Activated CD4-positive, CD25-positive, alpha-beta regulatory T cell (primary cell): ENCODE results near the gene MSH2.
"Not testable (repeated sequence)": the region's sequence is repeated elsewhere in the genome, so short reads cannot be mapped to it uniquely, and the experiment has no call there.

Experiments used
- DNase-seq, 4 experiments: peaks; one replicate each; lab custom pipeline; 2025; lab: John Stamatoyannopoulos, UW

The MSH2 gene

GRCh38 chr2:47402805-47403608 is at the start of gene MSH2:
MSH2 (plus strand) TSS chr2:47403156; CDS start chr2:47403192, 36 bp downstream.
- peak; percentile 71 to 84 (median 79) for DNase-seq

GRCh38 chr2:47354013-47354847 is 48.7 kb upstream of the MSH2 start:
- no peak for DNase-seq

GRCh38 chr2:47354848-47355204 is 48.1 kb upstream of the MSH2 start:
- DNase-seq, result no peak

GRCh38 chr2:47357483-47357882 is 45.5 kb upstream of the MSH2 start:
- DNase-seq, result no peak

- DNase-seq, result no peak
These were observed 43.5 kb upstream of the MSH2 start for GRCh38 chr2:47359375-47359868.

- no peak for DNase-seq
These were observed 42.7 kb upstream of the MSH2 start for GRCh38 chr2:47360283-47360682.

GRCh38 chr2:47360927-47361326 is 42.0 kb upstream of the MSH2 start:
- no peak for DNase-seq

GRCh38 chr2:47361505-47362229 is 41.3 kb upstream of the MSH2 start:
- not testable (repeated sequence) for DNase-seq

GRCh38 chr2:47373747-47374146 is 29.2 kb upstream of the MSH2 start:
- DNase-seq, result no peak

GRCh38 chr2:47375307-47375706 is 27.6 kb upstream of the MSH2 start:
- DNase-seq, result no peak

- no peak for DNase-seq
These were observed 23.6 kb upstream of the MSH2 start for GRCh38 chr2:47379384-47379783.

GRCh38 chr2:47381408-47381807 is 21.5 kb upstream of the MSH2 start:
- no peak for DNase-seq

GRCh38 chr2:47386551-47386950 is 16.4 kb upstream of the MSH2 start:
- no peak for DNase-seq

- no peak for DNase-seq
These were observed 14.1 kb upstream of the MSH2 start for GRCh38 chr2:47388888-47389287.

GRCh38 chr2:47389692-47390091 is 13.3 kb upstream of the MSH2 start:
- DNase-seq, result no peak

GRCh38 chr2:47401789-47402554 is 984 bp upstream of the MSH2 start:
- DNase-seq, result no peak

GRCh38 chr2:47402555-47402804 is 476 bp upstream of the MSH2 start:
- DNase-seq, result no peak

- DNase-seq, result no peak
These were observed 745 bp downstream of the MSH2 start for GRCh38 chr2:47403609-47404193.

GRCh38 chr2:47404356-47404755 is 1.4 kb downstream of the MSH2 start:
- DNase-seq, result no peak

- no peak for DNase-seq
These were observed 2.8 kb downstream of the MSH2 start for GRCh38 chr2:47405757-47406156.

- DNase-seq, result not testable (repeated sequence)
These were observed 3.8 kb downstream of the MSH2 start for GRCh38 chr2:47406649-47407330.
